Islet of Langerhans (tissue), 1 donor: Measurements from ENCODE around the gene MAGEB6.
"Not testable (repeated sequence)": the region's sequence is repeated elsewhere in the genome, so short reads cannot be mapped to it uniquely, and the experiment has no call there.

Source experiments
- FAIRE-seq: peaks from one replicate; lab custom pipeline; 2011; peaks lifted over from hg19 to GRCh38; lab: Jason Lieb, UNC

The MAGEB6 gene, protein sequence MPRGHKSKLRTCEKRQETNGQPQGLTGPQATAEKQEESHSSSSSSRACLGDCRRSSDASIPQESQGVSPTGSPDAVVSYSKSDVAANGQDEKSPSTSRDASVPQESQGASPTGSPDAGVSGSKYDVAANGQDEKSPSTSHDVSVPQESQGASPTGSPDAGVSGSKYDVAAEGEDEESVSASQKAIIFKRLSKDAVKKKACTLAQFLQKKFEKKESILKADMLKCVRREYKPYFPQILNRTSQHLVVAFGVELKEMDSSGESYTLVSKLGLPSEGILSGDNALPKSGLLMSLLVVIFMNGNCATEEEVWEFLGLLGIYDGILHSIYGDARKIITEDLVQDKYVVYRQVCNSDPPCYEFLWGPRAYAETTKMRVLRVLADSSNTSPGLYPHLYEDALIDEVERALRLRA

DNA sequence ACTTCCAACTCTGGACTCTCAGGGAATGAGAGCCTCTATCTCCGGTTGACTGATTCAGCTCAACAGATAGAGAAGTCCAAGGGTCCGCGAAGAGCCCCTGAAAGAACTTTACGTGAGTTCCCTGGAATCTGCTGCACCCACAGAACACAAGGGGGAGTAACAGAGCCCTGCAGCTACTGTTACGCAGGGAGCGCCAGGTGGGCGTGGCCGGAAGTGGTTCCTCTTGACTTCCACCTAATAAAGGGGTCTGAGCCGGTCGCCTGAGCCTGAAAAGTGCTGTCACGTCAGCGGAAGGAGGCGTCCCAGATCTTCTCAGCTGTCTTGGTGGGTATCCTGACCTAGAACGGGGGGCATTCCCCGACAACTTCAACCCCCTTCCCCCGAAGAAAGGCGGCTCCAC is at the start of gene MAGEB6:
Gene MAGEB6 (plus strand): TSS at position 237 of the 400 bp plus-strand sequence. CDS start 1,407 bp downstream, outside the sequence.
- no peak for FAIRE-seq

DNA sequence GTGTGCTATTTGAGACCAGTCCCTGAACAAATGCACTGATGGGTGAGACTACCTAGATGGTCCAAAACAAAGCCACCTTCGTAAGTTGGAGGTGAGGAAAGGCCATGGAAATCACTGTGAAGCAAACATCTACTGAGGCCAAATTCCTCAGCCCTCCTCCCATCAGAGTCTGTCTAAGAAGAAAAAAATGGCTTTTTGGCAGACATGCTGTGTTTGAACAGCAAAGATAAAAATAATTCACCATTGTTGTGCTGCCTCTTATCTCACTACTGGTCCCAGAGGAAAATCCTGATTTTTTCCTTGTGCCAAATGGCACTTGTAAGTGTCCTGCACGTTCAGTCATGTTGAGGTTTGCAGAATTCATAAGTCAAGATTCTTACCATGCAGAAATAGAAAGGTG is 46.2 kb upstream of the MAGEB6 start:
- no peak for FAIRE-seq

DNA sequence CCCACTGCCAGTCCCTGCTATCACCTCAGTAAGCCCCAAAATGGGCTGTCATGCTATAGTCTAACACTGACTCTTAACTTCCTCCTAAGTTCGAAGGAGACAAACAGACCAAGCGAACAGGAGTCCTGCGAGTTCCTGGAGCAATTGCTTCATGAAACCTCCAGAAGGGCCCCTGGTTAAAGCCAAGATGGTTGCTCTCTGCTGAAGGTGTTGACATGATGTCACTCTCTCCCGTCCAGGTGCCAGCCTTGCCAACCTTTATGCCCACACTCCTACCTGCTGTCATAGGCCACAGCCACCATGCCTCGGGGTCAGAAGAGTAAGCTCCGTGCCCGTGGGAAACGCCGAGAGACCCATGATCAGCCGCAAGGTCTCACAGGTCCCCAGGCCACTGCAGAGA is 31.9 kb upstream of the MAGEB6 start, which contains the start of gene MAGEB6B:
Gene MAGEB6B (plus strand): TSS at position 301 of the 400 bp plus-strand sequence. CDS start 0 bp downstream, at position 301.
- FAIRE-seq = no peak

DNA sequence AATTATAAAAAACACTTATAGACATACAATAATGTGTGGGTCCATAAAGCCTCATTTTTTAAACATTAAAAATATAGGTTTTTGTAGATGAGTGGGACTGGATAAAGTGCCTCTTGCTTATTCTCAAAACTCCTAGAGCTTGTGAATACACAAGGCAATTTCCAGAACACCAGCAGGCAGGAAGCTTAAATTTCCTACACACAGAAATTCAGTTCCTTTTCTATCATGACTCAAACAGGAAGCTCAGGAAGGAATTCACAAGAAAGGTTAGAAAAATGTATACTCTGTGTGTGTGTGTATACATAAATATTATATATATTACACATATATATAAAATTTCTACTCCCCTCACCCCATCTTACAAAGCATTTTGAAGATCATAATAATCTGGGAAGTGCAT is 11.3 kb downstream of the MAGEB6 start:
- FAIRE-seq = no peak

DNA sequence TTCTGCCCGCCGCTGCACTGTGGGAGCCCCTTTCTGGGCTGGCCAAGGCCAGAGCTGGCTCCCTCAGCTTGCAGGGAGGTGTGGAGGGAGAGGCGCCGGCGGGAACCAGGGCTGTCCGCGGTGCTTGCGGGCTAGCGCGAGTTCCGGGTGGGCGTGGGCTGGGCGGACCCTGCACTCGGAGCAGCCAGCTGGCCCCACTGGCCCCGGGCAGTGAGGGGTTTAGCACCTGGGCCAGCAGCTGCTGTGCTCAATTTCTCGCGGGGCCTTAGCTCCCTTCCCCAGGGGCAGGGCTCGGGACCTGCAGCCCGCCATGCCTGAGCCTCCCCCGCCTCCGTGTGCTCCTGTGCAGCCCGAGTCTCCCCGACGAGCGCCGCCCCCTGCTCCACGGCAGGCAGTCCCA is 12.5 kb downstream of the MAGEB6 start:
- not testable (repeated sequence) for FAIRE-seq

DNA sequence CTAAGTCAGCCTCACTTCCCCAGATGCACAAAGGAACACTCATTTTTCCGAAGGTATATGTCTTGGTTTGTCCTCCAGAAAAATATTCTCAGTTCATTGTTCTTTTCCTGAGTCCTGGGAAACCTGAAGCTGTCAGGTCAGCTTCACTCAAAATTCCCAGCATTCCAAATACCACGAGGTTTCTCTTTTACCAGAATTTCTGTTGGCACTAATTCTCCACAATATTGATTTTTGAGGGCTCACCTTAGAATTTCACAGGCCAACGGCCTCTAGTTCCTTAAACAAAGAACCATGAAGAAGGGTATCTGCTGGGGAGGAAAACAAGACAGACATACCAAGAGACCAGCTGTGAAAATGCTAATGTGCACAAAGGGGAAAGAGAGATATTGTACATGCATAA is 15.8 kb downstream of the MAGEB6 start:
- FAIRE-seq = no peak

DNA sequence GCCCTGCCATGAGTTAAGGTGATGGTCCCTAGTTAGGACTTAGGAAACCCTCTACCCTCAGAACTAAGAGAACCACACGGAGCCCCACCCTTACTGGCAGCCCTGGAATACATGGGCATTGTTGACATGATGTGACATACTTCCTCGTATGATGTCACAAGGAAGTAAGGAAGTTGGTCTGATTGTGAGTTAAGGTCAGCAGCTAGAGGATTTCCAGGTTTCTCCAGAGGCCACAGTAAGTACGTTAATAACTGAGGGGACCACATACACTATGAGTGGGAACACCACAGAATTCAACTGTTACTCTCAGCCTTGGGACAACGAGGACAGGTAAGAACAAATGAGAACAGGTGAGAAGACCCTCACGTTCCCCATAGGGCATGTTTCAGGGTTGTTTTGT is 23.6 kb downstream of the MAGEB6 start, which contains the start of gene MAGEB5:
Gene MAGEB5 (plus strand): TSS at position 301 of the 400 bp plus-strand sequence. CDS start 1,133 bp downstream, outside the sequence.
- FAIRE-seq = no peak

DNA sequence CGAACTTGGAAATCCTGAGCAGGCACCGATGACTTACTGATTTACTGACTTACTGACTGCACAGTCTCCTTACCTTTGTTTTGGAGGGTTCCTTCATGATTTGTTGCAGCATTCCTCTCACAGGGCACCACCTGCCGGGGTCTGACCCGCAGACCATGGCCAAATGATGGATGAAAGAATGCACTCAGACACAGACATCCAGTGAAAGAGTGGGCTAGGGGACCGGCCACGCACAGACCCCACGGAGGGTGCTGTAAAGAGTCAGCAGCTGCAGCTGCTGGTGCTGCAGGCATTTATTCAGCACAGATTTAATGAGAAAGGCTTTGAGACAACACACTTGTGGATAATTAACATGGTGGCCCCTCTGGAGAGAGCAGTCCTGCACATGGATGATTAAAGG is 27.1 kb downstream of the MAGEB6 start:
- FAIRE-seq = no peak

DNA sequence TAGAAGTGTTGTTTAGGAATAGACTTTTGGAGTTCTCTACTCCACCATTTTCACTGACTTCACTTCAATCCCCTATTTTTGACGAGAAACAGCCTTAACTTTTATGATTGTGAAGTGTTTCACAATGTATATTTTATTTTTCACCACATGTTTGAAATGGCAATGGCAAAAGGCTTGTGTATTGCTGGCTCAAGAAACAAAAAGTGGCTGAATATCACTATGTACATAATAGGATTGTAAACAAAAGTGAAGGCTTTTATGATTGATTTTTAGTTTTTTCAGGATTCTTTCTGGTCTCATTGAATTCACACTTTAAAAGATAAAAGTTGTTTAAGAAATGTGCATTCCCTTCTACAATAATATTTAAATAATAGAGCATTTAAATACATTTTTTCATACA is 41.9 kb downstream of the MAGEB6 start:
- no peak for FAIRE-seq
